SK-N-SH treated with all-trans-retinoic acid at 6 μM for 48 hours (cell line): ENCODE measurements around the gene SPATA21.

Experiments used
- RARB ChIP-seq: fragments of 250-450 bp; sonication (Bioruptor Pico); IDR thresholded peaks from 2 replicates; pipeline ENCODE4 v1.8.0; 2021; ENCODE audit warnings: mild to moderate bottlenecking, moderate library complexity
- ZC3H10 ChIP-seq: fragments of 250-450 bp; sonication (Bioruptor Pico); IDR thresholded peaks from 2 replicates; pipeline ENCODE4 v1.5.1; 2021; ENCODE audit warnings: mild to moderate bottlenecking, moderate library complexity
- ZFP3 ChIP-seq: fragments of 250-450 bp; sonication (Bioruptor Pico); IDR thresholded peaks from 2 replicates; pipeline ENCODE4 v1.5.0; 2020; ENCODE audit warnings: mild to moderate bottlenecking, moderate library complexity
- ZNF8 ChIP-seq: fragments of 450-650 bp; formaldehyde crosslinking; IDR thresholded peaks from 2 replicates; pipeline ENCODE4 v1.5.0; 2020; ENCODE audit warnings: mild to moderate bottlenecking, moderate library complexity
- TF ChIP-seq, protein P1 (sequence below): fragments of 250-450 bp; sonication (Bioruptor Pico); IDR thresholded peaks from 2 replicates; pipeline ENCODE4 v1.5.0; 2020; ENCODE audit warnings: mild to moderate bottlenecking, moderate library complexity

DNA sequence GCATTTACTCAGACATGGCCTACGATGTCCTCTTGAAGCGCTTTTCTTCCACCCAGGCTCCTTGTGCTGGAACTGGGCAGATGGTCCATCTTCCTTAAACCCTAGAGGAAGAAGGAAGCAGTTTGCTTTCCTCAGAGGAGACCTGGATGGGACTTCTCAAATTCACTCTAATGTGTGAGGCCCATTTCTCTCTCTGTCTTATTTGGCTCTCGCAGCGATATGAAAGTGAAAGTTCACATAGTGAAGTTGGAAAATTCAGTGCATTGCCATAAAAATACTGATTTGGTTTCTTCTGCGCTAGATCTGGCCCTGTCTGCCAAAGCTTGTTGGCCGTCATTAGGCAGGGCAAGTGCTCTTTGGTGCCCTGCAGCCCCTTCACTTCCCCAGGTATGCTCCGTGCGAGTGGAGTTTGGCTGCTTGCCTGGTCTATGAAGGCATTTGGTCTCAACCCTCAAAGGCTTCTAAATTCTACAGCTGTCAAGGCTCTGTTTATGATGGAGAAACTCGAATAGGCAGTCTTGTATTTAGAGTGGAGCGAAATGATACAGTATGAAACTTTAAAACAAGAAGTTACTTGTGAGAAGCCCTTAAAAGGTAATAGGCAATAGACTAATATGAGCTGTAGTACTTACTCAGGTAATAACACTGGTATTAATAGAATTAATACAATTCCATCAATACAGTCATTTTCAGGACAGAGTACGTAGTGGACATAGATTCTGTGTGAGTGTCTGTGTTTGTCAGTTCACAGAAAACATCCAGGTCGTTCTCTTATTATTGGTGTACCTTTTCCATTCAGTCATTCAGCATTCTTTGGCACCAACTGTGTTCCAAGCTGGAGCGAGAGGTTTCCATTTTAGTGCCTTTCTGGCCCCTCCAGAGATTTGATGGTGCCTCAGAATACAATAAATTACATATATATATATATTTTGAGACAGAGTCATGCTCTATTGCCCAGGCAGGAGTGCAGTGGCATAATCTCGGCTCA is 49.7 kb downstream of the SPATA21 start:
- TF ChIP-seq ZC3H10 (CRISPR knock-in tag) (no peak), ZNF8 (CRISPR knock-in tag) (no peak), RARB (CRISPR knock-in tag) (no peak), ZFP3 (CRISPR knock-in tag) (no peak)
- TF ChIP-seq, protein P1, sequence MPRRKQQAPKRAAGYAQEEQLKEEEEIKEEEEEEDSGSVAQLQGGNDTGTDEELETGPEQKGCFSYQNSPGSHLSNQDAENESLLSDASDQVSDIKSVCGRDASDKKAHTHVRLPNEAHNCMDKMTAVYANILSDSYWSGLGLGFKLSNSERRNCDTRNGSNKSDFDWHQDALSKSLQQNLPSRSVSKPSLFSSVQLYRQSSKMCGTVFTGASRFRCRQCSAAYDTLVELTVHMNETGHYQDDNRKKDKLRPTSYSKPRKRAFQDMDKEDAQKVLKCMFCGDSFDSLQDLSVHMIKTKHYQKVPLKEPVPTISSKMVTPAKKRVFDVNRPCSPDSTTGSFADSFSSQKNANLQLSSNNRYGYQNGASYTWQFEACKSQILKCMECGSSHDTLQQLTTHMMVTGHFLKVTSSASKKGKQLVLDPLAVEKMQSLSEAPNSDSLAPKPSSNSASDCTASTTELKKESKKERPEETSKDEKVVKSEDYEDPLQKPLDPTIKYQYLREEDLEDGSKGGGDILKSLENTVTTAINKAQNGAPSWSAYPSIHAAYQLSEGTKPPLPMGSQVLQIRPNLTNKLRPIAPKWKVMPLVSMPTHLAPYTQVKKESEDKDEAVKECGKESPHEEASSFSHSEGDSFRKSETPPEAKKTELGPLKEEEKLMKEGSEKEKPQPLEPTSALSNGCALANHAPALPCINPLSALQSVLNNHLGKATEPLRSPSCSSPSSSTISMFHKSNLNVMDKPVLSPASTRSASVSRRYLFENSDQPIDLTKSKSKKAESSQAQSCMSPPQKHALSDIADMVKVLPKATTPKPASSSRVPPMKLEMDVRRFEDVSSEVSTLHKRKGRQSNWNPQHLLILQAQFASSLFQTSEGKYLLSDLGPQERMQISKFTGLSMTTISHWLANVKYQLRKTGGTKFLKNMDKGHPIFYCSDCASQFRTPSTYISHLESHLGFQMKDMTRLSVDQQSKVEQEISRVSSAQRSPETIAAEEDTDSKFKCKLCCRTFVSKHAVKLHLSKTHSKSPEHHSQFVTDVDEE (CRISPR knock-in tag), result no peak
